NT2/D1 (cell line): ENCODE data around the gene TPCN2.

Experiments
- SUZ12 ChIP-seq: IDR thresholded peaks from 2 replicates; pipeline ENCODE4 v1.6.1; 2011; ENCODE audit not compliant: insufficient read length, insufficient read depth; ENCODE audit errors: extremely low read depth
- ZNF274 ChIP-seq: IDR thresholded peaks from 2 replicates; pipeline ENCODE4 v1.6.1; 2011; ENCODE audit warnings: mild to moderate bottlenecking, low read depth, low read length

DNA sequence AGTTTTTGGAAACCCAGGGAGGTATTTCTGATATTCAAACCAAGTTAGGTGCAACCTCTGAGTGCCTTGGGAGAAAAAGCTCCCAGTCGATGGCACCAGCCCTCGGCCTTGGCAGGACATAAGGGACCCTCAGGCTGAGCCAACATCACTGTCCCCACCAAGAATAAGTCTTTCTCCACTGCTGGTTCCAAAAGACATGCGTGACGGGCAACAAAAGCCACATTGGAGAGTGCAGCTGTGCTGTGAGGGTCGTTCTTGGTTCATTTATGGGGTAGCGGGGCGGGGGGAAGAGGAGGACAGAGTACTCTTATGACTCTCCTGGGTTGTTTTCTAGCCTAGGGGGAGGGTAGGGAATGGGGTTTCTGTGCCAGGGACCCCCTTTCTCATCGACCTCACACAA is 11.2 kb upstream of the TPCN2 start:
- TF ChIP-seq SUZ12, result no peak
- TF ChIP-seq ZNF274, result no peak
